H1 (cell line): Measurements from ENCODE around the gene PSMD7.

ENCODE experiments used
- CEBPB ChIP-seq: IDR thresholded peaks from 2 replicates; pipeline ENCODE4 v1.6.1; 2012; ENCODE audit warnings: low read depth, low read length
- TF ChIP-seq, protein P1 (sequence below), 3 experiments: IDR thresholded peaks; 1 replicate in 2 of 3; 2 replicates in 1 of 3; pipeline versions ENCODE4 v1.5.1 to v1.6.1; 2011; ENCODE audit warnings: low read length in 3 of 3, mild to moderate bottlenecking in 3 of 3, inconsistent platforms in 2 of 3, low read depth in 1 of 3, moderate library complexity in 1 of 3; ENCODE audit not compliant: insufficient read depth in 1 of 3; ENCODE audit errors: control extremely low read depth in 1 of 3

DNA sequence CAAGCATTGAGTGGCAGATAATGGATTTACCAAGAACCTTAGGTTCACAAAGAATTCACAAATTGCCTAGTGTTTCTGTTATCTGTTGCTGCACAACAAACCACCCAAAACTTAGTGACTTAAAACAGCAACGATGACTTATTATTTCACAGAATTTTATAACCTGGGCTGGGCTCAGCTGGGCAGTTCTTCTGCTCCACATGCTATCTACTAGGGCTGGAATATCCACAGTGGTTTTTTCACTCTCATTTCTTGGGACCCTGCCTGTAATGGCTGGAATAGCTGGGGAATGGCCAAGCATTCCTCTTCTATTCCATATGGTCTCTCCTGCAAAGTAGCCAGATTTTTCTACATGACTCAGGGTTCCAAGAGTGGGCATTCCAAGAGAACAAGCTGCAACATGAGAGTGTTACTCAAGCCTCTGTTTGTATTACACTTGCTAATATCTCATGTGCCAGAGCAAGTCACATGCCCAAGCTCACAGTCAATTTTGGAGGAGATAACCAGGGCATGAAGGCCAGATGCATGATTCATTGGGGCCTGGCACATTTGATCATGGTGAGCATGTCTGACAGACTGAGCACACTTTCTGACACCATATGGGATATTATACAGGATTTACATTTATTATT is 4.9 kb upstream of the PSMD7 start:
- TF ChIP-seq, protein P1, sequence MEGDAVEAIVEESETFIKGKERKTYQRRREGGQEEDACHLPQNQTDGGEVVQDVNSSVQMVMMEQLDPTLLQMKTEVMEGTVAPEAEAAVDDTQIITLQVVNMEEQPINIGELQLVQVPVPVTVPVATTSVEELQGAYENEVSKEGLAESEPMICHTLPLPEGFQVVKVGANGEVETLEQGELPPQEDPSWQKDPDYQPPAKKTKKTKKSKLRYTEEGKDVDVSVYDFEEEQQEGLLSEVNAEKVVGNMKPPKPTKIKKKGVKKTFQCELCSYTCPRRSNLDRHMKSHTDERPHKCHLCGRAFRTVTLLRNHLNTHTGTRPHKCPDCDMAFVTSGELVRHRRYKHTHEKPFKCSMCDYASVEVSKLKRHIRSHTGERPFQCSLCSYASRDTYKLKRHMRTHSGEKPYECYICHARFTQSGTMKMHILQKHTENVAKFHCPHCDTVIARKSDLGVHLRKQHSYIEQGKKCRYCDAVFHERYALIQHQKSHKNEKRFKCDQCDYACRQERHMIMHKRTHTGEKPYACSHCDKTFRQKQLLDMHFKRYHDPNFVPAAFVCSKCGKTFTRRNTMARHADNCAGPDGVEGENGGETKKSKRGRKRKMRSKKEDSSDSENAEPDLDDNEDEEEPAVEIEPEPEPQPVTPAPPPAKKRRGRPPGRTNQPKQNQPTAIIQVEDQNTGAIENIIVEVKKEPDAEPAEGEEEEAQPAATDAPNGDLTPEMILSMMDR (IDR thresholded peaks at IDR 0.05; ENCODE audit: control extremely low read depth in 1 of 3, insufficient read depth in 1 of 3, low read depth in 1 of 3, low read length in 3 of 3) = no peak
- no peak for TF ChIP-seq CEBPB
